DND-41 (cell line): ENCODE results near the gene PHF20.

ENCODE experiments used
- ATAC-seq: fragments of 200-7000 bp; cut with Tn5 transposase; 3 replicates; pipeline ENCODE4 v1.9.1; 2021; ENCODE audit warnings: low read depth; ENCODE audit not compliant: insufficient read depth
- DNase-seq: peaks from one replicate; pipeline ENCODE4 v3.0.0-alpha.2; 2020
- H2AFZ ChIP-seq: 2 replicates; pipeline ENCODE4 v1.6.0; 2012; ENCODE audit warnings: low read depth, low read length
- H3K27ac ChIP-seq: 2 replicates; pipeline ENCODE4 v1.5.1; 2012; ENCODE audit warnings: low read length, inconsistent platforms
- H3K27me3 ChIP-seq: fragments of 200-600 bp; sonication (generic); 2 replicates; pipeline ENCODE4 v1.6.0; 2012; ENCODE audit warnings: low read length, mild to moderate bottlenecking, inconsistent platforms; ENCODE audit not compliant: insufficient read depth, poor library complexity
- H3K36me3 ChIP-seq: 2 replicates; pipeline ENCODE4 v1.5.1; 2012; ENCODE audit warnings: low read length, inconsistent platforms; ENCODE audit not compliant: insufficient read depth
- H3K4me1 ChIP-seq: 2 replicates; pipeline ENCODE4 v1.5.1; 2012; ENCODE audit warnings: mild to moderate bottlenecking, low read length; ENCODE audit not compliant: insufficient read depth
- H3K4me2 ChIP-seq: 2 replicates; pipeline ENCODE4 v1.6.0; 2012; ENCODE audit warnings: mild to moderate bottlenecking, moderate library complexity, low read length, inconsistent platforms; ENCODE audit not compliant: insufficient read depth
- H3K4me3 ChIP-seq, 2 experiments: fragments of 200-600 bp in 1 of 2; shearing (Covaris generic) in 1 of 2; 2 replicates each; pipeline ENCODE4 v1.5.1; 2012 to 2016; ENCODE audit warnings: inconsistent platforms in 2 of 2, low read length in 2 of 2, mild to moderate bottlenecking in 2 of 2, low read depth in 1 of 2, moderate library complexity in 1 of 2
- H3K79me2 ChIP-seq: 2 replicates; pipeline ENCODE4 v1.6.0; 2012; ENCODE audit warnings: low read length, inconsistent platforms; ENCODE audit not compliant: insufficient read depth
- H3K9ac ChIP-seq: 2 replicates; pipeline ENCODE4 v1.6.0; 2012; ENCODE audit warnings: low read depth, mild to moderate bottlenecking, inconsistent platforms, low read length, moderate library complexity
- H3K9me3 ChIP-seq: 2 replicates; pipeline ENCODE4 v1.5.1; 2012; ENCODE audit warnings: low read length, moderate library complexity, mild to moderate bottlenecking, inconsistent platforms; ENCODE audit not compliant: insufficient read depth, severe bottlenecking
- H4K20me1 ChIP-seq: 2 replicates; pipeline ENCODE4 v1.6.0; 2012; ENCODE audit warnings: low read length; ENCODE audit not compliant: insufficient read depth
- CTCF ChIP-seq: IDR thresholded peaks from 2 replicates; pipeline ENCODE4 v1.5.1; 2012; ENCODE audit warnings: borderline replicate concordance, low read length, moderate library complexity, mild to moderate bottlenecking; ENCODE audit not compliant: poor library complexity, severe bottlenecking; ENCODE audit errors: extremely low read depth
- EZH2 ChIP-seq: IDR thresholded peaks from 3 replicates; pipeline ENCODE4 v1.6.1; 2012; ENCODE audit warnings: borderline replicate concordance, low read depth, mild to moderate bottlenecking, moderate library complexity, low read length, inconsistent platforms; ENCODE audit not compliant: severe bottlenecking

The PHF20 gene

DNA sequence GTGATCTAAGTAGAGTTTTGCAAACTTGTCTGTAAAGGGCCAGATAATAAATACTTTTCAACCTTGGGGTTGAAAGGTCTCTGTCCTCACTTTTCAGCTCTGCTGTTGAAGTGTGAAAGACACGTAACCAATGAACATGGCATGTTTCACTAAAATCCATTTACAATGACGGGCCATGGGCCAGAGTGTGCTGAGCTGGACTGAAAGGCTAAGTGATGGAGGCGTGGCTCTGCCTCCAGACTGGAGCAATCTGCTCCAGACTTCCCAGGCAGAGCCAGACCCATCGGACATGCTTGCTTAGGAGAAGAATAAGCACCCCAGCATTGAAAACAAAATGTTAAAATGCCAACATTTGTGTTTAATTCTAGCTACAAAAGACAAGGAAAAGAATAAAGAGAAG, 141.1 kb downstream of the PHF20 start:
- Histone ChIP-seq H3K79me2 (no peaks in the 10 kb centered on the region), H3K9me3 (no peaks in the 10 kb centered on the region), H3K27me3 (no peaks in the 10 kb centered on the region), H2AFZ (no peak overlapping the region), H4K20me1 (0 out of 2 replicates have a peak, but pooled peaks cover 4% of the 10 kb centered on the region), H3K9ac (no peak overlapping the region), H3K27ac (no peak overlapping the region), H3K4me2 (no peak overlapping the region), H3K4me3 (no peak overlapping the region), H3K4me1 (no peaks in the 10 kb centered on the region), H3K36me3 (peaks cover 73% of the 10 kb centered on the region)
- TF ChIP-seq EZH2 (no peak), CTCF (no peak)
- ATAC-seq: no peak
- no peak for DNase-seq

DNA sequence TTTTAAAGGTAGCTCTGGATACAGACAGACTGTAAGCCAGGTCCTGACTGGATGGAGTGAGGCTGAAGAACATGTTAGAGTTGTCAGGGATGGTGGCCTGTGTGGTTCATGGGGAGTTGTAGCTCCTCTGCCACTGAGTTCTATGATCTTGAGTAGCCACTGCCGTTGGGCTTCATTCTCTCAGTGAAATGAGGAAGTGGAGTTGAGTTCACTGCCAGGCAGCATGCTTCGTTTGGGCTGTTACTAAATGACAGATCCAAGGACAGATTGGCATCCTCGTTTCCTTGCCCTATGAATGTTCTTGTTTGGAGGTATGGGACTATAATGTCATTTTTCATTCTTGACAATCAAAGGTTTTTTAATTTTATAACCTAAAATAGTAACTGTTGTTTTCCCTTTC, 145.3 kb downstream of the PHF20 start:
- Histone ChIP-seq H4K20me1 (no peaks in the 10 kb centered on the region), H3K4me2 (no peak overlapping the region), H3K4me3 (no peak overlapping the region), H3K27me3 (no peaks in the 10 kb centered on the region), H3K27ac (no peak overlapping the region), H3K36me3 (peaks cover 90% of the 10 kb centered on the region), H3K9ac (no peak overlapping the region), H3K79me2 (no peaks in the 10 kb centered on the region), H3K4me1 (no peaks in the 10 kb centered on the region), H2AFZ (no peak overlapping the region), H3K9me3 (no peaks in the 10 kb centered on the region)
- no peak for ATAC-seq
- no peak for TF ChIP-seq EZH2
- no peak for TF ChIP-seq CTCF
- DNase-seq: no peak

- Histone ChIP-seq H3K9me3 (no peaks in the 10 kb centered on the region), H3K4me3 (no peak overlapping the region), H3K27me3 (no peaks in the 10 kb centered on the region), H4K20me1 (no peaks in the 10 kb centered on the region), H3K79me2 (no peaks in the 10 kb centered on the region), H3K36me3 (peaks cover 83% of the 10 kb centered on the region), H3K4me1 (no peaks in the 10 kb centered on the region), H3K9ac (no peak overlapping the region), H3K4me2 (no peak overlapping the region), H2AFZ (no peak overlapping the region), H3K27ac (no peak overlapping the region)
- TF ChIP-seq EZH2 (no peak), CTCF (no peak)
- no peak for ATAC-seq
- no peak for DNase-seq
Measured at GRCh38 chr20:35918021-35918420, 146.2 kb downstream of the PHF20 start.

DNA sequence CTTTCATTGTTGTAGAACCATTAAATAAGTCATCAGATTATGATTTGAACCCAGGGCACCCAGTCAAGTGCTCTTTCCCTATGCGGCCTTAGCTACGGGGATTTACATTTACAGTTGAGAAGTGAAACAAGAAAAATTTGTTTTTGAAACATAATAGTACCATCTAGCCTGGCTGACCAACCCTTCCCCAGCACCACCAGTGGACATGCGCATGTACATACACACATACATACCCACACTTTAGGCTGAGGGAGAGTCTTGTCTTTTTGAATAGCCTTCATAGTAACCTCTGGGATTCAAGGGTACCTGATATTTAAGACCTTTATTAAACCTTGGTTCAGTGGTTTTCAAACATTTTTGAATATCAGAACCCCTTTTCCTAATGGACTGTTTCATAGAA, 148.7 kb downstream of the PHF20 start:
- no peaks in the 10 kb centered on the region for H3K79me2 ChIP-seq
- TF ChIP-seq EZH2: no peak
- TF ChIP-seq CTCF: no peak
- no peak overlapping the region for H3K4me2 ChIP-seq
- H3K27ac ChIP-seq: no peak overlapping the region
- H3K36me3 ChIP-seq: peaks cover 68% of the 10 kb centered on the region
- H3K9me3 ChIP-seq: no peaks in the 10 kb centered on the region
- no peaks in the 10 kb centered on the region for H4K20me1 ChIP-seq
- H3K4me1 ChIP-seq: no peaks in the 10 kb centered on the region
- no peaks in the 10 kb centered on the region for H3K27me3 ChIP-seq
- ATAC-seq (no peak), DNase-seq (no peak)
- no peak overlapping the region for H3K4me3 ChIP-seq
- no peak overlapping the region for H3K9ac ChIP-seq
- H2AFZ ChIP-seq: no peak overlapping the region
